NCI-H146 treated with DMSO at 0.1 percent for 48 hours (cell line): Measurements from ENCODE around the gene ASB1.

Source experiments
- DNase-seq: peaks from one replicate; lab custom pipeline; 2025; ENCODE audit not compliant: unreplicated experiment; lab: John Stamatoyannopoulos, UW

ASB1 gene, protein sequence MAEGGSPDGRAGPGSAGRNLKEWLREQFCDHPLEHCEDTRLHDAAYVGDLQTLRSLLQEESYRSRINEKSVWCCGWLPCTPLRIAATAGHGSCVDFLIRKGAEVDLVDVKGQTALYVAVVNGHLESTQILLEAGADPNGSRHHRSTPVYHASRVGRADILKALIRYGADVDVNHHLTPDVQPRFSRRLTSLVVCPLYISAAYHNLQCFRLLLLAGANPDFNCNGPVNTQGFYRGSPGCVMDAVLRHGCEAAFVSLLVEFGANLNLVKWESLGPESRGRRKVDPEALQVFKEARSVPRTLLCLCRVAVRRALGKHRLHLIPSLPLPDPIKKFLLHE

DNA sequence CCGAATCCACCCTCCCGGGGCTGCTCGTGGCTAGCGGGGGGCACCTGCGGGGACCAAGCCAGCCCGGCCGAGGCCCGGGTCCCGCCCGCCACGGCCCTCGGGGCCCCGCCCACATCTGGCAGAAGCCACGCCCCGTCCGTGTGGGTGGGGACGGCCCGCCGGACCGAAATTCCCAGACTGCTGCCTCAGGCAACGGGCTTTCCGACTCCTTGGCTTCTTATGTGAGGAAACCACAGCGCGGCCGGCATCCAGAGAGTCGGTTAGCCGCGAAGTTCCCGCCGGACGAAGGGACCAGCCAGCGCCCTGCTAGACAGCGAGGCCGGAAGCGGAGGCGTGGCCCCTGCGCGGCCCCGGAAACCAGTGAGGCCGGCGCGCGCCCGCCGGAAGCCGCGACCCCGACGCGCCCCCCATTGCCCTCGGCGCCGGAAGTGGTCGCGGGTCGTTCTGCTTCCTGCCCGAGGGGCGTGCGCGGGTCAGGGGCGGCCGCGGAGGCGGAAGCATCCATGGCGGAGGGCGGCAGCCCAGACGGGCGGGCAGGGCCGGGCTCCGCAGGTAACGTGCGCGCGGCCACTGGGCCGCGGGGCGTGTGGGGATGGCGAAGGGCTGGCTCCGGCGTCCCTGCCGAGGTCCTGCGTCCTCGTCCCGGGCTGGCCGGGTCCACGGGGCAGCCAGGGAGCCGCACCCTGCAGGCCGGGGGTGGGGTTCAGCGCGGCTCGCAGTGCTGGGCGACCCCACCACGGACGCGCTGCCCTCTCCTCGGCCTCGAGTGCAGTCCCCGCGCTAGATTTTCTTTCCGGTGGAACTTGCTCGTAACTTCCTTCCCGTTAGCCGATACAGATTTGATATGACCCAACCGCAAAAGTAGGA, at the start of gene ASB1:
TSS of gene ASB1 (plus strand) at position 360 of the 867 bp plus-strand sequence. CDS start at position 504, 144 bp downstream.
- peak; percentile 66 for DNase-seq

DNA sequence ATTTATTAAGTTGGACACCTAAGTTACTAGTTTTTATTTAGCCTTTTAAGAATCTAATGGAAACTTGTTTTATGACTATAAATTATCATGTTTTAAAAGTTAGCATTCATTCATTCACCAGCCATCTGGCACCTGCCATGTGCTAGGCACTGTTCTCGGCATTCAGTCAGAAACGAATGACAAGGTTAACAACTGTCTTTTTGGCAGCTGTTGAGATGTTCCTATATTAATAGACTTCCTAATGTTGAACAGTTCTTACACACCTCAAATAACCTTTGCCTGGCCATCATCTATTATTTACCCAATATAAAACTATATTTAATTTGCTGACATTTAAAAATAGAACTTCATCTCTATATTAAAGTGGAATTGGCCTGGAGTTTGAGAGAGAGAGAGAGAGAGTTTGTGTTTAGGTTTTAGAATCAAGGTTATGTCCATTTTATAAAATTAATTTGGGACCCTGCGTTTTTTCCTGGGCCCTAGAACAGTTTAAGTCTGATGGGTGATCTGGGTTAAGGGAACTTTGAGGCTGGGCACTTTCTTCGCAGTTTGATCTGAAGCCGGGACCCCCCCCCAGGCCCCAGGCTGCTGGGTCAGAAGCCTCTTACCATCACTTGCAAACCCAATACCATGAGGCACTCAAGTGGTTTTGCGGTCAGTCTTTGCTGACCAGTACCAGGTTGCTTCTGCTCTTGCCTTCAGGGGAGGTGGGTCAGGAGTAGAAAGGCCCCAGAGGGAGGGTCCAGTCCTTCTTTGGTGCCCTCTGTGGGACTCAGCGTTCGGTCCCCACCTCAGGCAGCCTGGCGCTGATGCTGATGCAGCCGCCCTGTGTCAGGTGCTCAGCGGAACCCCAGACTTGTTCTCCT, 48.3 kb upstream of the ASB1 start:
- DNase-seq = no peak

DNA sequence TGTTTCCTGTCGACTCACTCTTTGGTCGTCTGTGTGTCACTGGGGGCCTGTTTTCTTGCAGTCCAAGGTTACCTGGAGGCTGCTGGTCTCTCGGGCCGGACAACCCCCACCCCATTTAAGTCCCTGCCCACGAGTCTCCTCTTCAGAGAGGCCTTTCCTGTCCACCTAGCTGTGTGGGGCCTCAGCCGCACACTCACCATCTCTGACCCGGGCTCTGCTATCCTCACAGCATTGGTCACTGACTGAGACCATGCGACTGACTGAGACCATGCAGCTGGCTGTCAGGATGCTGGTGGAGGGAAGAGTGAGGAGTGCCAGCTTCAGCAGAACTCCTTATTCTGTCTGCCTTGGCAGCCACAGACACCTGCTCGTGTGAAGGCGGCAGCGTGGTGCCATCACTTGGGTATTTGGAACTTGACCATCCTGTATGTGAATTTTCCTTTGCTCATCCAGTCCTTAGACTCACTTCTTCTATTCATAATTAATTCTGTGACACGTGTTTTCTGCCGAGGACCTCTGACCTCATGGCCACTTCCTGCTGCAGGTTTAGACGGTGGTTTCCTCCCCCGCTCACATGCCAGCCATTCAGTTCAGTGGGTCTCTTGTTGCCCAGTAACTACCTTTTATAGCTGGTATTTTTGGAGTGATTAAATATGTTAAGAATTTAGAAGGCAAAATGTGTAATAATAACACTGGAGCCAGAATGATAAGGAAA, 47.5 kb upstream of the ASB1 start:
- no peak for DNase-seq

DNA sequence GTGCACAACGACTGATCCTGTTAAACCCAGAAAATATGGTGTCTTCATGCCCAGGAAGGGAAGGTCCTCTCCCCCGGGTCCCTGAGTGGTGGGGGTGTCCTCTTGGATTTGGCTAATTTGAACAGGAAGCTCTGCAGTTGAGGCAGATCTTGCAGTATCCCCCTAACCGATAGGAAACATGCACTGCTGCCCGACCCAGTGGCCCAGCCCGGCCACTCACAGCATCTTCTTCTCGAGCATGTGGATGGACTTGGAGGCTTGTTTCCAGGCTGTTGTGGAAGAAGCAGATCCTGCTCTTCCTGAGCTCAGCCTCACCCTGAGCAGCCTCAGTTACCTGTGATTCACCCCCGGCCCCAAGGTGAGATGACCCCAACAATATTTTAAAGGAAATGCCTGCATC, 46.4 kb upstream of the ASB1 start:
- DNase-seq = no peak

DNA sequence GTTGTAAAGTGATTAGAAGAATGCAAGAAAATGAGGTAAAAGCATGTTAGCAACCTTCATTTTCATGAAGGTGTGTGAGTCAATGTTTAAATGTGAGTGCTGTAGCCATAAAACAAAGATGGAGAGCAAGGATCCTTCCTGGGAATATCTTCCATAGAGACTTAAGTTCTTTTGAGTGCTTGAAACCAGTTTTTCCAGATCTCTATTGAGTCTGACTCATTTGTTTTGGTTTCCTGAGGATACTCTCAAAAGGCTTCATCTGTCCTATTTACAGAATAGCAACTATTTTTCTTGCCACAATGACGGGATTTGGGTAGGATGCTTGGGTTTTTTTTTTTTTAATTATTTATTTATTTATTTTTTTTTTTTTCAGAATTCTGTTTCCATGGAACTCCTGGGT, 45.9 kb upstream of the ASB1 start:
- no peak for DNase-seq

DNA sequence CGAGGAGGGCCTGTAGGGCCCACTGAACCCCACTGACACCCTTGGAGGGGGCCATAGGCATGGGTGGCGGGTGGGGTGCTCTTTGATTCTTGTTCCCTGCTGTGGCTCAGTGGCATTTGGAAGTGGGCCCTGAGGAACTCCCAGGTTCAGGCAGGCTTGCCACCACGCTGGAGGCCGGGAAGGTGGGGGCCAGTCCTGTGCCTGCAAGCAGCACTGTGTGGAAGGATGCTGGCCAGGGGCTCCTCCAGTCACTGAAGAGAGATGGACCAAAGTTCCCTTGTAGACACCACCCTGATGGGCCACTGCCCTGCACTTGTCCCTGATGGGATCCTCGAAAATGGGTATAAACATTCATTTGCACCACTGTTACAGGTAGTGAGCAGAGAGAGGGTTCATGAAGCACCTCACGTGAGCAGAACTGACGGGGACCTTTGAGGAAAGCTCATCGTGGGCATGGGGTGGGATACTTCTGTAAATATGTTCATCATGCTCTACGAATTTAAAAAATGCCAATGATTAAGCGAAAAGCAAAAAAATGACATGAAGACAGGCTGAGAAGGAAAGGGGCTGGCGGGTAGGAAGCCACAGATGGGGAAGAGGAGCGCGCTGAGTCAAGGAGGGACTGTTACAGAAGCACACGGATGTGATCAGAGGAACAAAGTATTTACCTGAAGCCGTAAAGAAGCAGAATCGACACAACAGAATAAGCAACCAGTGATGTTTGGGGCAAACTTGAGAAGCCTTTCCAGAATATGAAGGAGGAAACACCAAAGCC, 45.2 kb upstream of the ASB1 start:
- no peak for DNase-seq

DNA sequence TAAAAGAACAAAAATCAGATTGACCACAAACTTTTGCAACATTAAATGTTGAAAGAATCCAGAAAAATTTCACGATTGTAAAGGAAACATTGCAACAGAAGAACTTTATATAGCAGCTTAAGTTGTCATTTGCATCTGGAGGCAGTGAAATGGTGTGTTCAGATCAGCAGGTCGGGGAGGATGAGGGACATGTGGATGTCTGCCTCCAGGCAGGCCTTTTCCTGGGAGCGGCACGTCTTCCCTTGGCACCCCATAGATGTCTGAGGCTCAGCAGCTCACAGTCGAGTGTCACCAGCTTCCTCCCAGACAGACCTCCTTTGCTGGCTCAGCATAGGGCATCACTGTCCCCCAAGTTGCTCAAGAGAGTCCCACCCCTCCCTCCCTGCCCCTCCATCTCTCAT, 44.3 kb upstream of the ASB1 start:
- no peak for DNase-seq

DNA sequence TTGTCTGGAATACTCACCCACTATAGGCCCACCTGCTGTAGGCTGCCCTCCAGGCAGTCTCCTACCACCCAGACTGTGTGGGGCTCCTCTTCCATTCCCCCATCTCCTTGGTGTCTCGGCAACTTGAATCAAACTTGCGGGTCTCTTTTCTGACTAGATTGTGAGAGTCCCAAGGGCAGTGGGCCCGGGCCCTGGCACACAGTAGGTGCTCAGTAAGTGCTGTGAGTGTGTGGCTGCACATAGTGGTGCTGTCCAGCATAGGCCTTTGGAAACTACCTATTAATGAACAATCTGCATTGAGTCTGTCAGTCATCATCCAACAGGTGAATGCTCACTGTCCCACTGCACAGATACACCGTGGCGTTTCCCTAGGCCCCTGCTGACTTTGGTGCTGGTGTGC, 43.6 kb upstream of the ASB1 start:
- DNase-seq = no peak

DNA sequence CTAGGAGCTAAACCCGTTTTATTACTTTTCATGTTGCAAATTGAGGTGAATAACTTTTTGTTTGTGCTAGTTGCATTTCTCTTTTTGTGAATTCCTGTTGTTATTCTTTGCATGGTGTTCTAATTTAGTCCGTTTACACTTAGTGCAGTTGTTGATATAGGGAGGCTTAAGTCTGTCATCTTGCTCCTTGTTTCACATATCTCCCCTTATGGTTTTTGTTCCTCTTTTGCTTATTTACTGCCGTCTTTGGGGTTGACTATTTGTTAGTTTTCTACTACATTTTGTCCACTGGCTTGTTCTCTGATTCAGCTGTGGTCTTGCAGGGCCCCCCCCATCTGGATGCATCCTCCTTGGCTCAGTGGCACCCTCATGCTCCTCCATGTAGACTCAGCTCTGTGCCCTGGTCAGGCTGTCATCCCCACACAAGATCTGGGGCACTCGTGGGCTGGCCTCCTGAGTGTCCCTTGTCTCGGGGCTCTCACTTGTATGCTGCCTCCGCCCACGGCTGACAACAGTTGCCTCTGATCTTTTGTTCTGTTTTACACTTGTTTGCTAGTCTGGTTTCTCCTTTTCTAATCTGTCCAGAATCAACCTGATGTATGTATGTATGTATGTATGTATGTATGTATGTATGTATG, 42.9 kb upstream of the ASB1 start:
- no peak for DNase-seq

DNA sequence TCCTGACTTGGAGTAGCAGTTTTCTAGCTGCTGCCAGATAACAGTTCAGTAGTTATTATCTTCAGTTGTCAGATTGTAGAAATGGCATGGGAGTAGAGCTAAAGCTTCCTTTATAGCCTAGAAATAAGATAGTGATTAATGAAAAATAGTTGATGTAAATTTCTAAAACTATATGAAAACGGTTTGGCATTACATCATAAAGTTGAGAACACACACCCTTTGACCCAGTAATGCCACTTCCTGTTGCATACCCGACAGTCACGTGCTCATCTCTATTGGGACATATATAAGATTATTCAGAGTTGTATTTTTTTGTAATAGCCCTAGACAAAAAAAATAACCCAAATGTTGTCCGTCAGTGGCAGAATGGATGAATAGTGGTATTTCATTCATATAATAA, 39.4 kb upstream of the ASB1 start:
- no peak for DNase-seq

DNA sequence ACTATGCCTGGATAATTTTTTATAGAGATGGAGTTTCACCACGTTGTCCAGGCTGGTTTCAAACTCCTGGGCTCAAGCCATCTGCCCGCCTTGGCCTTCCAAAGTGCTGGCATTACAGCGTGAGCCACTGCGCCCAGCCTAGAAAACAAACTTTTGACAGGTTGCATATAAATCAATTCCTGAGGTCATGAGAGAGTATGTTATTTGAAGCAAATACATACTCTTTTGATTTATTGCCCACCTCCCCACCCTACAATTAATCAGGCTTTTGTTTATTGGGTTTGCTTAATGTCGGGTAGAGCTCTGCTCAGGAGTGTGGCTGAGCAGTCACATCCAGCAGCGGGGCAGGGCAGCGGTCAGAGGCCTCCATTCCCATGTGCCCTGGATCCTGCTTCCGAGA, 37.9 kb upstream of the ASB1 start:
- no peak for DNase-seq

DNA sequence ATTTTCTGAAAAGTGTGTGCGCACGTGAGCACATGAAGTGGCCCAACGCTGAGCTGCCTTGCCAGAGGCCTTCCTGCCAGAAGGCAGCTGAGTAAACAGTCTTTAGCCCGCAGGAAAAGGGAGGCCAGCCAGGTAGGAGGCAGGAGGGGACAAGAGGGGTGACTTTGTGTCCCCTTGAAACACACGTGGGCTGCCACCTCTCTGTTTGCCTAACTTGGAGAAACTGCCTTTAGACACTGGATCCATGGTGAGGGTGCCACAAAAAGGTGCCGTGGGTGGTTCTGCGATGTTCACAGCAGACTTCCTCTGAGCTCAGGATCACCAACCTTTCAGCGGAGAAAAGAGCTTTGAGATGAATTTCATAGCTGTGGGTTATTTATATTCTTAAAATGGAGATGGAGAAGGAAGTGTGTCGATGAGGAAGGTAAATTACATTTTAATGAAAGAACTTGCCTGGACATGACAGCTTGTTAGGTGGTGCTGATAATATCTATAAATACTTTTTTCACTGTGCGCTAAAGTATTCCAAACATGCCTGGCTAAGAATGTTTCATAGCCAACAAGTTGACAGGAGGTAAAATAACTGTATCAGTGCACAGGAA, 36.6 kb upstream of the ASB1 start:
- peak; percentile 63 for DNase-seq

DNA sequence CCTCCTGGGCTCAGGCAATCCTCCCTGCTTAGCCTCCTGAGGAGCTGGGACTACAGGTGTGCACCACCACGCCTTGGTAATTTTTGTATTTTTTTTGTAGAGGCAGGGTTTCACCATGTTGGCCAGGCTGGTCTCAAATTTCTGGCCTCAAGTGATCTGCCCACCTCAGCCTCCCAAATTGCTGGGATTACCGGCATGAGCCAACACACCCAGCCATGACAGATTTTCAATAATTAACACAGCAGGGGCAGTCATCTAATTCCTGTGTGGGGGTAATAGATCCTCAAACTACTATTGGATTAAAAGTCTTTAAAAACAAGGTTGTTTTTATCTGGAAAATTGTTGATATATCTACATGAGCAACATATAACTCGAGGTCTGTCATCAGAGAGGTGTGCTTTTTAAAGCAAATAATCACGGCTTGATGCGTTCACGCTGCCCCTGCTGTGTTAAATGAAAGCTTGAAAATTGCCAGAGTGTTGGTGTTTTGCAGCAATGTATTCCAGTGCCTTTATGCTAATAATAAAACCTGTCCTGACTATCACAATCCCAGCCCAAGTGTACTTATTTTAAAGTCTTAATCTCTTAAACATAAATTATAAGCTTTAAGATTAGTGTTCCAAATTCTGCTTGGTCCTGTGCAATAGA, 35.6 kb upstream of the ASB1 start:
- peak; percentile 78 for DNase-seq

DNA sequence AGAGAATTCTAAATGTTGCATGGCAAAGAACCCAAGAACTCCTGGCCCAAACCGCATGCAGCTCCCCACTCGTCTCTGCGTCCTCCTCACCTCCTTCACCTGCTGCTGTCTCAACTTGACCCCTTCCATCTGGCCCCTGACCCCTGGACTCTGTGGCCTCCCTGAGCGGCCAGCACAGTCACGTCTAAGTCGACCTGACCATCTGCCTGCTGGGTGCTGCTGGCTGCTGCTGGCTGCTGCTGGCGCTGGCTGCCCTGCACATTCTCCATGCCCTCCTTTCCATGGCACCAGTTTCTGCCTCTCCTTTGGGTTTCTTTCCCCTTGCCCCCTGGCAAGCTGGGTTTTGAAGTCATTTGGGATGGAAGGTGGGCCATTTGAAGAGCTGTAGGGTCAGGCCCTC, 30.1 kb upstream of the ASB1 start:
- no peak for DNase-seq

DNA sequence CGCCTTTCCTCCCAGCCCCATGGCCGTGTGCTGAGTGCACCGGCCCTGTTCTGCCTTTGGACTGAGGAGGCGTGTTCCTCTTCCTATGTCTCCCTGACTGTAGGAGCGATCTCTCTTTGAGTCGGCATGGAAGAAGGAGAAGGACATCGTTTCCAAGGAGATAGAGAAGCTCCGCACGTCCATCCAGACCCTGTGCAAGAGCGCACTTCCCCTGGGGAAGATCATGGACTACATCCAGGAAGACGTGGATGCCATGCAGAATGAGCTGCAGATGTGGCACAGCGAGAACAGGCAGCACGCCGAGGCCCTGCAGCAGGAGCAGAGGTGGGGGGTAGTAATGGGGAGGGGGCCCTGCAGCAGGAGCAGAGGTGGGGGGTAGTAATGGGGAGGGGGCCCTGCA, 29.4 kb upstream of the ASB1 start:
- DNase-seq = no peak

DNA sequence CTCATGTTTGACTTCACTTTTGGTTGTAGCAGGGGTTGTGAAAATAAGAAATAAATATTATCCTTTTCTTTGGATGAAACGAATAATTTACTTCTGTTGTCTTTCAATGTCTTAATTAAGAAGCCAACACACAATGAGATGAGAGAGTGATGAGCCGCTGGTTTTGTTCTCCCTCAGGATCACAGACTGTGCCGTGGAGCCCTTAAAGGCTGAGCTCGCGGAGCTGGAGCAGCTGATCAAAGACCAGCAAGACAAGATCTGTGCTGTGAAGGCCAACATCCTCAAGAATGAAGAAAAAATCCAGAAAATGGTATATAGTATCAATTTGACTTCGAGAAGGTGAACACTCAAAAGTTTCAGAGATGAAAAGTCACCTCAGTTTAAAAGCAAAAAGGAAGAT, 28.1 kb upstream of the ASB1 start:
- DNase-seq = no peak

DNA sequence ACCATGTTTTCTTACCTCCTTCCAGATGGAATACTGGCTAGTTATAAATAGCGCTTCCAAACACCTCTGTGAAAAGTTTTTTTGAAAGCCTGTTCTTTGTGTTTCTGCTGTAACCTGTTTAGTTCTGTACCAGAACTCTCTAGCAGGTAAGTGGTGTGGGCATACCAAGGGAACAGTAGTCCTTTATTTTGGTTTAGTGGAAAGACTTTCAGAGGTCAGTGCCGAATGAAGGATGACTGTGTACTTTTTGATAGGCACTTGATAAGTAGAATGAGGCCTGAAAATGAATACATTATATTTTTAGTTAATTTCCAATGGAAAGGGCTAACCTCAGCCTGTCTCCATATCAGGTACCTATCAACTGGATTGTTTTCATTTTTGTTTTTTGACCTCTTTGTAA, 27.6 kb upstream of the ASB1 start:
- DNase-seq = no peak

DNA sequence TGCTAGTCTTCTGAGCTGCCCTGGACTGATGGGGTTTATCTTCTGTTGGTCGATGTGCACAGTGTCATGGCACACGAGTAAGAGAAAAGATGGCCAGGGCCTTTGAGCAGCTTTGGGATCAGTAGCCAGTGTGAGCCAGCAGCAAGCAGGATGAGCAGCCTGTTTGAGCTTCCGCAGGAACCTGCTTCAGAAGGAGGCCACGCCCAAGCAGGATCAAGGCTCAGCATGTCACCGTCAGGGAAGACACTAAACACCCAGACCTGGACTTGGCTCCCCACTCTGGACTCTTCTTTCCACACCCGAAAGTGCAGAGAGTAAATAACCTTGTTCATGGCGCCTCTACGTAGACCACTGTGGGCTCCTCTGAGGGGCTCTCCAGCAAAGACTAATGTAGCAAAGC, 25.2 kb upstream of the ASB1 start:
- no peak for DNase-seq
